Testis (tissue), 3 donors: ENCODE measurements around the gene GRM4. TPM values are rescaled to one million over a fixed set of nuclear protein-coding genes. Genes with fewer than 3 reads are reported as not detected.
A peak's percentile ranks its signal among the peaks of the same experiment; 100 is the strongest.

ENCODE experiments used
- DNase-seq: peaks from one replicate; pipeline ENCODE4 v3.0.0-alpha.2; 2019
- H3K27ac ChIP-seq, 2 donors: fragments of 200-600 bp; sonication (generic); one replicate each; pipeline ENCODE4 v1.5.1; 2019
- H3K27me3 ChIP-seq: fragments of 200-600 bp; sonication (generic); one replicate; pipeline ENCODE4 v1.5.1; 2019
- H3K36me3 ChIP-seq: fragments of 200-600 bp; sonication (generic); one replicate; pipeline ENCODE4 v1.5.1; 2017; ENCODE audit warnings: low read depth; ENCODE audit errors: missing control alignments
- H3K4me1 ChIP-seq: fragments of 200-600 bp; sonication (generic); one replicate; pipeline ENCODE4 v1.5.1; 2019
- H3K4me3 ChIP-seq, 2 donors: fragments of 200-600 bp; sonication (generic); one replicate each; pipeline ENCODE4 v1.5.1; 2017 to 2019
- H3K9me3 ChIP-seq: fragments of 200-600 bp; sonication (generic); one replicate; pipeline ENCODE4 v1.5.1; 2017
- POLR2A ChIP-seq: fragments of 450-650 bp; IDR thresholded peaks from one replicate; pipeline ENCODE4 v1.6.1; 2017; ENCODE audit warnings: antibody characterized with exemption, mild to moderate bottlenecking, moderate library complexity
- WGBS, 2 donors: methylation state at CpG; one replicate each; pipeline ENCODE4 v1.1.5; 2018; 5-methylcytosine and 5-hydroxymethylcytosine counted together
- intact Hi-C: fragments of 100-400 bp; cut with DNase I; formaldehyde crosslinking; loops from one replicate; pipeline ENCODE4 v1.15.1; 2023; ENCODE audit warnings: low total_unique reads
- polyA plus RNA-seq: library from polyadenylated mRNA; stranded (reverse); fragments of 350-450 nt; fragmentation: Illumina TruSeq; extraction: RNeasy Lipid Tissue Mini Kit (QIAGEN cat#74804); gene quantifications from one replicate; pipeline ENCODE4 v1.2.3, GENCODE V29; 2014; ENCODE audit warnings: low read depth, low replicate concordance; ENCODE audit not compliant: insufficient read depth
- total RNA-seq, 2 donors: library from RNA; depleted of rRNA; stranded (reverse); fragments of >200 nt; gene quantifications; one replicate each; pipeline ENCODE4 v1.2.3, GENCODE V29; 2016
- TF ChIP-seq, protein P1 (sequence below), 3 experiments: fragments of 450-650 bp in 2 of 3; fragments of 200-600 bp in 1 of 3; sonication (generic) in 1 of 3; IDR thresholded peaks; one replicate each; pipeline ENCODE4 v1.5.1; 2016 to 2019; ENCODE audit warnings: antibody characterized with exemption in 3 of 3, mild to moderate bottlenecking in 2 of 3, moderate library complexity in 1 of 3

Gene GRM4
- total and polyA plus RNA-seq, 3 donors from 2014 or later: 1.6 to 3.5 (median 3.5) TPM

GRCh38 chr6:34055223-34055933 lies 90.5 kb downstream of the GRM4 start:
- H3K27me3 ChIP-seq: no peaks in the 10 kb centered on the region
- no peak overlapping the region for H3K4me3 ChIP-seq
- DNase-seq: peak; percentile 72
- WGBS, 2 donors: 74% methylated on average over 17 to 18 of the region's 18 CpGs
- intact Hi-C loops: no loop called here
- H3K9me3 ChIP-seq: no peaks in the 10 kb centered on the region
- H3K36me3 ChIP-seq: no peaks in the 10 kb centered on the region
- peaks cover 12% of the 10 kb centered on the region for H3K4me1 ChIP-seq
- TF ChIP-seq, protein P1, sequence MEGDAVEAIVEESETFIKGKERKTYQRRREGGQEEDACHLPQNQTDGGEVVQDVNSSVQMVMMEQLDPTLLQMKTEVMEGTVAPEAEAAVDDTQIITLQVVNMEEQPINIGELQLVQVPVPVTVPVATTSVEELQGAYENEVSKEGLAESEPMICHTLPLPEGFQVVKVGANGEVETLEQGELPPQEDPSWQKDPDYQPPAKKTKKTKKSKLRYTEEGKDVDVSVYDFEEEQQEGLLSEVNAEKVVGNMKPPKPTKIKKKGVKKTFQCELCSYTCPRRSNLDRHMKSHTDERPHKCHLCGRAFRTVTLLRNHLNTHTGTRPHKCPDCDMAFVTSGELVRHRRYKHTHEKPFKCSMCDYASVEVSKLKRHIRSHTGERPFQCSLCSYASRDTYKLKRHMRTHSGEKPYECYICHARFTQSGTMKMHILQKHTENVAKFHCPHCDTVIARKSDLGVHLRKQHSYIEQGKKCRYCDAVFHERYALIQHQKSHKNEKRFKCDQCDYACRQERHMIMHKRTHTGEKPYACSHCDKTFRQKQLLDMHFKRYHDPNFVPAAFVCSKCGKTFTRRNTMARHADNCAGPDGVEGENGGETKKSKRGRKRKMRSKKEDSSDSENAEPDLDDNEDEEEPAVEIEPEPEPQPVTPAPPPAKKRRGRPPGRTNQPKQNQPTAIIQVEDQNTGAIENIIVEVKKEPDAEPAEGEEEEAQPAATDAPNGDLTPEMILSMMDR (IDR thresholded peaks at IDR 0.05): peak; percentile 28 to 69 (median 47)
- TF ChIP-seq POLR2A: no peak
- no peak overlapping the region for H3K27ac ChIP-seq

- H3K4me3 ChIP-seq: no peak overlapping the region
- DNase-seq: no peak
- intact Hi-C loops: no loop called here
- no peaks in the 10 kb centered on the region for H3K36me3 ChIP-seq
- TF ChIP-seq POLR2A: no peak
- TF ChIP-seq, protein P1 (IDR thresholded peaks at IDR 0.05): no peak
- WGBS, 2 donors: 89% methylated on average over 8 of the region's 8 CpGs
- peaks cover 12% of the 10 kb centered on the region for H3K4me1 ChIP-seq
- no peaks in the 10 kb centered on the region for H3K27me3 ChIP-seq
- H3K27ac ChIP-seq: no peak overlapping the region
- H3K9me3 ChIP-seq: no peaks in the 10 kb centered on the region
These were observed 92.2 kb downstream of the GRM4 start for GRCh38 chr6:34053721-34054120.

- Histone ChIP-seq H3K4me1 (peaks cover 12% of the 10 kb centered on the region), H3K4me3 (no peak overlapping the region), H3K9me3 (no peaks in the 10 kb centered on the region), H3K36me3 (no peaks in the 10 kb centered on the region), H3K27ac (no peak overlapping the region), H3K27me3 (no peaks in the 10 kb centered on the region)
- WGBS, 2 donors: 85 to 89% methylated on average over 7 of the region's 7 CpGs
- TF ChIP-seq, protein P1 (IDR thresholded peaks at IDR 0.05): no peak
- TF ChIP-seq POLR2A: no peak
- intact Hi-C loops: no loop called here
- DNase-seq: no peak
These were observed 92.8 kb downstream of the GRM4 start for GRCh38 chr6:34052918-34053608.

GRCh38 chr6:34052071-34052825 lies 93.6 kb downstream of the GRM4 start:
- Histone ChIP-seq H3K4me3 (no peak overlapping the region), H3K27me3 (no peaks in the 10 kb centered on the region), H3K36me3 (no peaks in the 10 kb centered on the region), H3K27ac (no peak overlapping the region), H3K9me3 (no peaks in the 10 kb centered on the region), H3K4me1 (peaks cover 12% of the 10 kb centered on the region)
- intact Hi-C loops: no loop called here
- WGBS, 2 donors: 73 to 77% methylated on average over 8 of the region's 8 CpGs
- TF ChIP-seq POLR2A: no peak
- TF ChIP-seq, protein P1 (IDR thresholded peaks at IDR 0.05): no peak
- DNase-seq: no peak
